ENCODE data around the gene ADH7.
"Not testable (repeated sequence)": the region's sequence is repeated elsewhere in the genome, so short reads cannot be mapped to it uniquely, and the experiment has no call there.

The ADH7 gene

GRCh38 chr4:99458911-99459447 lies 23.8 kb upstream of the ADH7 start:
- no peak for TF ChIP-seq TAF1 (IDR thresholded peaks at IDR 0.05; ENCODE audit: borderline replicate concordance, low read depth, low read length)
- no peak for TF ChIP-seq POLR2A (IDR thresholded peaks at IDR 0.05; ENCODE audit: low read depth, low read length)
- TF ChIP-seq POLR2AphosphoS5 (IDR thresholded peaks at IDR 0.05; ENCODE audit: low read depth, low read length): no peak
- no peak for FAIRE-seq

GRCh38 chr4:99457676-99458075 lies 22.5 kb upstream of the ADH7 start:
- DNase-seq (ENCODE audit: insufficient read length) (no peak), FAIRE-seq (no peak)
- no peak for TF ChIP-seq TAF1 (IDR thresholded peaks at IDR 0.05; ENCODE audit: borderline replicate concordance, low read depth, low read length)
- TF ChIP-seq POLR2AphosphoS5 (IDR thresholded peaks at IDR 0.05; ENCODE audit: low read depth, low read length): no peak
- no peak for TF ChIP-seq POLR2A (IDR thresholded peaks at IDR 0.05; ENCODE audit: low read depth, low read length)

More at GRCh38 chr4:99458911-99459447, 23.8 kb upstream of the ADH7 start:
- no peak for DNase-seq (ENCODE audit: insufficient read length)

GRCh38 chr4:99457270-99457669 lies 22.1 kb upstream of the ADH7 start:
- no peak for TF ChIP-seq POLR2AphosphoS5 (IDR thresholded peaks at IDR 0.05; ENCODE audit: low read depth, low read length)
- no peak for TF ChIP-seq POLR2A (IDR thresholded peaks at IDR 0.05; ENCODE audit: low read depth, low read length)
- no peak for TF ChIP-seq TAF1 (IDR thresholded peaks at IDR 0.05; ENCODE audit: borderline replicate concordance, low read depth, low read length)
- FAIRE-seq (peak; percentile 36), DNase-seq (ENCODE audit: insufficient read length) (no peak)

- TF ChIP-seq POLR2A (IDR thresholded peaks at IDR 0.05; ENCODE audit: low read depth, low read length): no peak
- no peak for TF ChIP-seq POLR2AphosphoS5 (IDR thresholded peaks at IDR 0.05; ENCODE audit: low read depth, low read length)
- TF ChIP-seq TAF1 (IDR thresholded peaks at IDR 0.05; ENCODE audit: borderline replicate concordance, low read depth, low read length): no peak
- FAIRE-seq: no peak
- no peak for DNase-seq (ENCODE audit: insufficient read length)
Measured at GRCh38 chr4:99447513-99447912, 12.4 kb upstream of the ADH7 start.

- DNase-seq (ENCODE audit: insufficient read length): no peak
- no peak for FAIRE-seq
- TF ChIP-seq POLR2A (IDR thresholded peaks at IDR 0.05; ENCODE audit: low read depth, low read length) (no peak), POLR2AphosphoS5 (IDR thresholded peaks at IDR 0.05; ENCODE audit: low read depth, low read length) (no peak), TAF1 (IDR thresholded peaks at IDR 0.05; ENCODE audit: borderline replicate concordance, low read depth, low read length) (no peak)
Measured at GRCh38 chr4:99447079-99447478, 11.9 kb upstream of the ADH7 start.

GRCh38 chr4:99438405-99438780 lies 3.3 kb upstream of the ADH7 start:
- DNase-seq (ENCODE audit: insufficient read length) (no peak), FAIRE-seq (no peak)
- TF ChIP-seq POLR2AphosphoS5 (IDR thresholded peaks at IDR 0.05; ENCODE audit: low read depth, low read length) (no peak), TAF1 (IDR thresholded peaks at IDR 0.05; ENCODE audit: borderline replicate concordance, low read depth, low read length) (no peak), POLR2A (IDR thresholded peaks at IDR 0.05; ENCODE audit: low read depth, low read length) (no peak)

DNA sequence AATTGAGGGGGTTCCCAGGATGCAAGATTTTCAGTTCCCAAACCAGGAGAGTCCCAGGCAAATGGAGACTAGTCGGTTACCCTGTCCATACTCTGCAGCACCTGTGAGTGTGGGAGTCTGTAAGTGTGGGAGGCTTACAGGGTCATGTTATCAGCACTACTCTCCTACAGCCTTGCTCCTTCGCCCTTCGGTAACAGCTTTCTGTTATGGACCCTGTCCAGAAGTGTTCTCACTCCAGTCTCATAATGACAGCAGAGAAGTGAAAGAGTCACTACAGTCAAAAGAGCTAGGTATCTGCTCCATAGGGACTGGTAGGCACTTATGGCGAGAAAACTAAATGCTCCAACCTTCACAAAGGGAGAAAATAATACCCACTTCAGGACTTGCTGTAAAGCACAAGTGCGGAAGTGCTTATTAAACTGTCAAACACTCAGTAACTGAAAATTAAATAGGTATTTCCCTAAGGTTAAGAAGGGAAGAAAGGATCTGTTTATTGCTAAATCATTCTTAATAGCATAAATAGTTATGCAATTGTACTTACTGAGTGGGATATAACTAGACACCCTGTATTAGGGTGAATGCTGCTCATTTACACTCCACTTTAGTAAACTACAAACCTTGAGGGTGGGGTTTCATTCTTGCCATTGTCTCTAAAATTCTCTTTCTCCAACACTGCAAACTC lies 2.7 kb upstream of the ADH7 start:
- FAIRE-seq (no peak), DNase-seq (ENCODE audit: insufficient read length) (no peak)
- TF ChIP-seq POLR2A (IDR thresholded peaks at IDR 0.05; ENCODE audit: low read depth, low read length) (no peak), POLR2AphosphoS5 (IDR thresholded peaks at IDR 0.05; ENCODE audit: low read depth, low read length) (no peak), TAF1 (IDR thresholded peaks at IDR 0.05; ENCODE audit: borderline replicate concordance, low read depth, low read length) (no peak)

DNA sequence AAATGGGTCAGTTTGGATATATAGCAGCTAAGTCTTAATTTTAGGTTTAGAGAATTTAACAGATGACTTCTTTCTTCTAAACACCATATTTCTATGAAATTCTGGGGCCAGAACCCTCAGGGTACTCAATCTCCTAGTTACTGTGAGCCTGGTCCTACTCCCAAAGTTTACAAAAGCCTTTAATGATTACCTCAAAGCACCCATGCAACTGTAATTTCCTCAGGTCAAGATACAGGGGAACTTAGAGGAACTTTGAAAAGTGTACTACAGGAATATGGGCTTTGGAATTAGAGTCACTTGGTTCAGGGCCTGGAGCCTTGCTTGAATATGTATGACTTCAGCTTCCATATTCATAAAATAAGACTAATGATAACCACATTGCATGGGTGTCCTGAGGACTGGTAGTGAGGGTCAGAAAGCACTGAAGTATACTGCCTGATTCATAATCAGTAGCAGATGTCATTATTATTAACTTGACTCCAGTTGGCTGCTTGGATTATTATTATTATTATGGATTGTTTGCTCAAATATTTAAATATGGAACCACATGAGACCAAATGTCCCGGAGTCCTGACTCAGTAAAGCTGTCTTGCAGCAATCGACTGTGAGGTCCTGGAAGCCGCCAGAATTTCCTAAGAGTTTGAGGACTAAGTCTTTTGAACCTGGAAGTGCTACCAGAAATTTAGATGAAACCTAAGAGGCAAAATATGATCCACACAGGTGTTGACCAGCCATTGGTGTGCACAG lies 2.0 kb upstream of the ADH7 start:
- no peak for DNase-seq (ENCODE audit: insufficient read length)
- no peak for FAIRE-seq

DNA sequence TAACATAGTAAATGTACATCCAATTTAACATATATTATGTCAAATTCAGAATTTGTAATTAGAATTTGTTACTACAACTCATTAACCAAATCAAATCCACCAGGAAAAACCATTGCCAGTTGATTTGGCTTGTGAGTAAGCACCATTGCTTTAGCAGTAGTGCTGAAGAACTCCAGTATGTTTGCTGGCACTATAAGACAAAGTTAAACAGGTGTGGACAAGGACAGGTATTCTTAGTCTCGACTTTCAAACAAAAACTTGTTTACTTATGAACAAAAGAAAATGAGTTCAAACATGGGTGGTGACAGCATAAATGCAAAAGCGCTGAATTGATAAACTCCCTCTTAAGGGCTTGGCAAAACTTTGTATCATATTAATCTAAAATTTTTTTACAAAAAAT lies 1.3 kb upstream of the ADH7 start:
- DNase-seq (ENCODE audit: insufficient read length): no peak
- FAIRE-seq: no peak
- TF ChIP-seq TAF1 (IDR thresholded peaks at IDR 0.05; ENCODE audit: borderline replicate concordance, low read depth, low read length): no peak
- TF ChIP-seq POLR2A (IDR thresholded peaks at IDR 0.05; ENCODE audit: low read depth, low read length): no peak
- TF ChIP-seq POLR2AphosphoS5 (IDR thresholded peaks at IDR 0.05; ENCODE audit: low read depth, low read length): no peak

More for the DNA sequence above, 2.0 kb upstream of the ADH7 start:
- no peak for TF ChIP-seq POLR2A (IDR thresholded peaks at IDR 0.05; ENCODE audit: low read depth, low read length)

DNA sequence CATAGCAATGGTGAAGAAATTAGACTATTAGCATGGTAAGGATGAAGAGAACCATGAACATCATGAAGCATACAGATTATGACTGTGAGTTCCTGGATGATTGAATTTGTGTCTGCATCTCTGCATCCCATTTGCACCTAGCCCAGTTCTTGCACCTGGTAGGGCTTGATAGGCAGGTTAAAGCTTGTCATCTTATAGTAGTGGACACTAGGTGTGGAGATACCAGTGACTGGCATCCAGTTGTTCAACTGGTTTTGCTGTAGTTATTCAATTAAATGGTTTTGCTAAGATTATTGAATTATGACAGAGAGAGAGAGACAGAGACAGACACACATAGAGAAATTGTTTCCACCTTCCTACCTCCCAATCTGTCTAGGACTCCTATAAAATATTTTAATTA lies 5.0 kb downstream of the ADH7 start:
- DNase-seq (ENCODE audit: insufficient read length): no peak
- TF ChIP-seq TAF1 (IDR thresholded peaks at IDR 0.05; ENCODE audit: borderline replicate concordance, low read depth, low read length): no peak
- TF ChIP-seq POLR2AphosphoS5 (IDR thresholded peaks at IDR 0.05; ENCODE audit: low read depth, low read length): no peak
- TF ChIP-seq POLR2A (IDR thresholded peaks at IDR 0.05; ENCODE audit: low read depth, low read length): no peak

DNA sequence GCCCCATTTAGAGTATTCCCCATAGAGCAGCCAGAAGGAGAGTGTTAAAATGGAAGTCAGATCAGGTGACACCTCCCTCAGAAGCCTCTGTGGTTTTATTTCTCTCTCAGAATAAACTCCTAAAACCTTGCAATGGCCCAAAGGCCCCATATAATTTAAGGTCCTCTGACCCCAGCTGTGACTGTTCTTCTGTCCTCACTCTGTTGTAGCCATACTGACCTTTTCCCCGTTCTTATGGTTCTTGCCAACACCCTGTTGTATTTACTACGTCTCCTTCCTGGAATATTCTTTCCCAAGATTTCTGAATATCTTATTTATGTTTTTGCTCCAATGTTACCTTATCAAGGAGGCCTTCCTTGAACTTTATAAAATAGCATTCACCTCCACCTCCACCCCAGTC lies 18.0 kb downstream of the ADH7 start:
- TF ChIP-seq TAF1 (IDR thresholded peaks at IDR 0.05; ENCODE audit: borderline replicate concordance, low read depth, low read length): no peak
- TF ChIP-seq POLR2AphosphoS5 (IDR thresholded peaks at IDR 0.05; ENCODE audit: low read depth, low read length): no peak
- no peak for TF ChIP-seq POLR2A (IDR thresholded peaks at IDR 0.05; ENCODE audit: low read depth, low read length)
- FAIRE-seq (no peak), DNase-seq (ENCODE audit: insufficient read length) (no peak)

More for the DNA sequence above, 5.0 kb downstream of the ADH7 start:
- FAIRE-seq: no peak

GRCh38 chr4:99415762-99416161 lies 19.4 kb downstream of the ADH7 start:
- DNase-seq (ENCODE audit: insufficient read length); FAIRE-seq: not testable (repeated sequence)

- not testable (repeated sequence) for FAIRE-seq
Measured at GRCh38 chr4:99414902-99415301, 20.2 kb downstream of the ADH7 start.

More at GRCh38 chr4:99414902-99415301, 20.2 kb downstream of the ADH7 start:
- not testable (repeated sequence) for DNase-seq (ENCODE audit: insufficient read length)

Data from GM12892 (cell line).